ENCODE results near the gene GAREM2.

The GAREM2 gene

GRCh38 chr2:26144031-26144430 lies 28.9 kb upstream of the GAREM2 start:
- no peak for TF ChIP-seq EZH2phosphoT487 (IDR thresholded peaks at IDR 0.05; ENCODE audit: low read depth)
- TF ChIP-seq, protein P1, sequence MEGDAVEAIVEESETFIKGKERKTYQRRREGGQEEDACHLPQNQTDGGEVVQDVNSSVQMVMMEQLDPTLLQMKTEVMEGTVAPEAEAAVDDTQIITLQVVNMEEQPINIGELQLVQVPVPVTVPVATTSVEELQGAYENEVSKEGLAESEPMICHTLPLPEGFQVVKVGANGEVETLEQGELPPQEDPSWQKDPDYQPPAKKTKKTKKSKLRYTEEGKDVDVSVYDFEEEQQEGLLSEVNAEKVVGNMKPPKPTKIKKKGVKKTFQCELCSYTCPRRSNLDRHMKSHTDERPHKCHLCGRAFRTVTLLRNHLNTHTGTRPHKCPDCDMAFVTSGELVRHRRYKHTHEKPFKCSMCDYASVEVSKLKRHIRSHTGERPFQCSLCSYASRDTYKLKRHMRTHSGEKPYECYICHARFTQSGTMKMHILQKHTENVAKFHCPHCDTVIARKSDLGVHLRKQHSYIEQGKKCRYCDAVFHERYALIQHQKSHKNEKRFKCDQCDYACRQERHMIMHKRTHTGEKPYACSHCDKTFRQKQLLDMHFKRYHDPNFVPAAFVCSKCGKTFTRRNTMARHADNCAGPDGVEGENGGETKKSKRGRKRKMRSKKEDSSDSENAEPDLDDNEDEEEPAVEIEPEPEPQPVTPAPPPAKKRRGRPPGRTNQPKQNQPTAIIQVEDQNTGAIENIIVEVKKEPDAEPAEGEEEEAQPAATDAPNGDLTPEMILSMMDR (IDR thresholded peaks at IDR 0.05; ENCODE audit: low read depth, low read length): no peak
- no peak overlapping the region for H3K4me3 ChIP-seq (ENCODE audit: low read length)
- H3K27me3 ChIP-seq (ENCODE audit: low read depth, low read length): no peaks in the 10 kb centered on the region
- H3K4me2 ChIP-seq (ENCODE audit: low read length): no peak overlapping the region
- H3K79me2 ChIP-seq (ENCODE audit: low read length): no peaks in the 10 kb centered on the region
- no peak overlapping the region for H3K27ac ChIP-seq (ENCODE audit: low read length)
- peaks cover 15% of the 10 kb centered on the region for H3K4me1 ChIP-seq (ENCODE audit: low read length)
- H3K9ac ChIP-seq (ENCODE audit: low read length): no peak overlapping the region
- no peaks in the 10 kb centered on the region for H4K20me1 ChIP-seq (ENCODE audit: insufficient read depth, low read length)
- H2AFZ ChIP-seq (ENCODE audit: low read depth, low read length): no peak overlapping the region
- no peaks in the 10 kb centered on the region for H3K36me3 ChIP-seq (replicated peaks; ENCODE audit: low read depth, low read length)
- no peaks in the 10 kb centered on the region for H3K9me3 ChIP-seq (ENCODE audit: insufficient read depth, low read length)

GRCh38 chr2:26144953-26145680 lies 27.8 kb upstream of the GAREM2 start:
- H3K4me2 ChIP-seq (ENCODE audit: low read length): peak overlapping the region; percentile 66
- H3K4me3 ChIP-seq (ENCODE audit: low read length): peak overlapping the region; percentile 67
- no peak overlapping the region for H3K27ac ChIP-seq (ENCODE audit: low read length)
- TF ChIP-seq, protein P1 (IDR thresholded peaks at IDR 0.05; ENCODE audit: low read depth, low read length): peak; percentile 91
- no peak for TF ChIP-seq EZH2phosphoT487 (IDR thresholded peaks at IDR 0.05; ENCODE audit: low read depth)
- no peaks in the 10 kb centered on the region for H3K79me2 ChIP-seq (ENCODE audit: low read length)
- no peaks in the 10 kb centered on the region for H3K9me3 ChIP-seq (ENCODE audit: insufficient read depth, low read length)
- no peaks in the 10 kb centered on the region for H3K27me3 ChIP-seq (ENCODE audit: low read depth, low read length)
- H3K36me3 ChIP-seq (replicated peaks; ENCODE audit: low read depth, low read length): no peaks in the 10 kb centered on the region
- H4K20me1 ChIP-seq (ENCODE audit: insufficient read depth, low read length): no peaks in the 10 kb centered on the region
- H2AFZ ChIP-seq (ENCODE audit: low read depth, low read length): peak overlapping the region; percentile 75
- peaks cover 15% of the 10 kb centered on the region for H3K4me1 ChIP-seq (ENCODE audit: low read length)
- H3K9ac ChIP-seq (ENCODE audit: low read length): peak overlapping the region; percentile 32

GRCh38 chr2:26148501-26148900 lies 24.4 kb upstream of the GAREM2 start:
- H3K9ac ChIP-seq (ENCODE audit: low read length): no peak overlapping the region
- no peak overlapping the region for H2AFZ ChIP-seq (ENCODE audit: low read depth, low read length)
- TF ChIP-seq, protein P1 (IDR thresholded peaks at IDR 0.05; ENCODE audit: low read depth, low read length): no peak
- TF ChIP-seq EZH2phosphoT487 (IDR thresholded peaks at IDR 0.05; ENCODE audit: low read depth): no peak
- H3K36me3 ChIP-seq (replicated peaks; ENCODE audit: low read depth, low read length): no peaks in the 10 kb centered on the region
- H3K27ac ChIP-seq (ENCODE audit: low read length): no peak overlapping the region
- H3K79me2 ChIP-seq (ENCODE audit: low read length): no peaks in the 10 kb centered on the region
- no peaks in the 10 kb centered on the region for H3K9me3 ChIP-seq (ENCODE audit: insufficient read depth, low read length)
- no peaks in the 10 kb centered on the region for H4K20me1 ChIP-seq (ENCODE audit: insufficient read depth, low read length)
- H3K4me3 ChIP-seq (ENCODE audit: low read length): no peak overlapping the region
- H3K4me2 ChIP-seq (ENCODE audit: low read length): no peak overlapping the region
- H3K4me1 ChIP-seq (ENCODE audit: low read length): peaks cover 15% of the 10 kb centered on the region
- H3K27me3 ChIP-seq (ENCODE audit: low read depth, low read length): no peaks in the 10 kb centered on the region

GRCh38 chr2:26150243-26150642 lies 22.6 kb upstream of the GAREM2 start:
- H3K9ac ChIP-seq (ENCODE audit: low read length): no peak overlapping the region
- H3K36me3 ChIP-seq (replicated peaks; ENCODE audit: low read depth, low read length): no peaks in the 10 kb centered on the region
- H3K27ac ChIP-seq (ENCODE audit: low read length): no peak overlapping the region
- H3K4me1 ChIP-seq (ENCODE audit: low read length): peaks cover 7% of the 10 kb centered on the region
- TF ChIP-seq EZH2phosphoT487 (IDR thresholded peaks at IDR 0.05; ENCODE audit: low read depth): no peak
- TF ChIP-seq, protein P1 (IDR thresholded peaks at IDR 0.05; ENCODE audit: low read depth, low read length): no peak
- H3K79me2 ChIP-seq (ENCODE audit: low read length): no peaks in the 10 kb centered on the region
- H3K9me3 ChIP-seq (ENCODE audit: insufficient read depth, low read length): no peaks in the 10 kb centered on the region
- H2AFZ ChIP-seq (ENCODE audit: low read depth, low read length): no peak overlapping the region
- H3K27me3 ChIP-seq (ENCODE audit: low read depth, low read length): no peaks in the 10 kb centered on the region
- H4K20me1 ChIP-seq (ENCODE audit: insufficient read depth, low read length): no peaks in the 10 kb centered on the region
- no peak overlapping the region for H3K4me3 ChIP-seq (ENCODE audit: low read length)
- no peak overlapping the region for H3K4me2 ChIP-seq (ENCODE audit: low read length)

Measured in OCI-LY3 (cell line).